ENCODE measurements around the gene SYNDIG1.

DNA sequence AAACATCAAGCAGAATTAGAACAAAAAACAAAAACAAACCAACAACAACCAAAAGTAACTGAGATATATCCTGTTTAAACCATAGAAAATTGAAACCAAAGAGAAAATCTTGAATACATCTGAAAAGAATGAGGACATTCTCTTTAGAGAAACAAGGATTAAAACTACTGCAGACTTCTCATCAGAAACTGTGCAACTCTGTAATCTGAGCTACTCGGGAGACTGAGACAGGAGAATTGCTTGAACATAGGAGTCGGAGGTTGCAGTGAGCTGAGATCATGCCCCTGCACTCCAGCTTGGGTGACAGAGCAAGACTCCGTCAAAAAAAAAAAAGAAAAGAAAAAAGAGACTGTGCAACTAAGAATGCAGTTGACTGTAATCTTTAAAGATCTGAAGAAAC, 153.4 kb downstream of the SYNDIG1 start:
- TF ChIP-seq RAD21 (IDR thresholded peaks at IDR 0.05; ENCODE audit: low read length) = no peak
- no peak for TF ChIP-seq POLR2A (IDR thresholded peaks at IDR 0.05; ENCODE audit: low read depth, low read length)
- TF ChIP-seq MXI1 (IDR thresholded peaks at IDR 0.05; ENCODE audit: borderline replicate concordance, low read depth, low read length) = no peak
- TF ChIP-seq, protein P1, sequence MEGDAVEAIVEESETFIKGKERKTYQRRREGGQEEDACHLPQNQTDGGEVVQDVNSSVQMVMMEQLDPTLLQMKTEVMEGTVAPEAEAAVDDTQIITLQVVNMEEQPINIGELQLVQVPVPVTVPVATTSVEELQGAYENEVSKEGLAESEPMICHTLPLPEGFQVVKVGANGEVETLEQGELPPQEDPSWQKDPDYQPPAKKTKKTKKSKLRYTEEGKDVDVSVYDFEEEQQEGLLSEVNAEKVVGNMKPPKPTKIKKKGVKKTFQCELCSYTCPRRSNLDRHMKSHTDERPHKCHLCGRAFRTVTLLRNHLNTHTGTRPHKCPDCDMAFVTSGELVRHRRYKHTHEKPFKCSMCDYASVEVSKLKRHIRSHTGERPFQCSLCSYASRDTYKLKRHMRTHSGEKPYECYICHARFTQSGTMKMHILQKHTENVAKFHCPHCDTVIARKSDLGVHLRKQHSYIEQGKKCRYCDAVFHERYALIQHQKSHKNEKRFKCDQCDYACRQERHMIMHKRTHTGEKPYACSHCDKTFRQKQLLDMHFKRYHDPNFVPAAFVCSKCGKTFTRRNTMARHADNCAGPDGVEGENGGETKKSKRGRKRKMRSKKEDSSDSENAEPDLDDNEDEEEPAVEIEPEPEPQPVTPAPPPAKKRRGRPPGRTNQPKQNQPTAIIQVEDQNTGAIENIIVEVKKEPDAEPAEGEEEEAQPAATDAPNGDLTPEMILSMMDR (conservative IDR thresholded peaks at IDR 0.05; ENCODE audit: low read depth, low read length) = no peak
- no peak for TF ChIP-seq RFX5 (IDR thresholded peaks at IDR 0.05; ENCODE audit: low read depth, low read length)
- no peak for TF ChIP-seq CEBPB (IDR thresholded peaks at IDR 0.05; ENCODE audit: low read depth, low read length)
- TF ChIP-seq, protein P2, sequence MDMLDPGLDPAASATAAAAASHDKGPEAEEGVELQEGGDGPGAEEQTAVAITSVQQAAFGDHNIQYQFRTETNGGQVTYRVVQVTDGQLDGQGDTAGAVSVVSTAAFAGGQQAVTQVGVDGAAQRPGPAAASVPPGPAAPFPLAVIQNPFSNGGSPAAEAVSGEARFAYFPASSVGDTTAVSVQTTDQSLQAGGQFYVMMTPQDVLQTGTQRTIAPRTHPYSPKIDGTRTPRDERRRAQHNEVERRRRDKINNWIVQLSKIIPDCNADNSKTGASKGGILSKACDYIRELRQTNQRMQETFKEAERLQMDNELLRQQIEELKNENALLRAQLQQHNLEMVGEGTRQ (IDR thresholded peaks at IDR 0.05; ENCODE audit: low read depth, low read length) = no peak
- TF ChIP-seq MAFK (IDR thresholded peaks at IDR 0.05; ENCODE audit: low read depth, low read length) = no peak
- TF ChIP-seq RCOR1 (IDR thresholded peaks at IDR 0.05; ENCODE audit: insufficient replicate concordance, low read length) = no peak

All from IMR-90 (cell line).